Keratinocyte (primary cell): ENCODE data around the gene PFDN4. TPM values are rescaled to one million over a fixed set of nuclear protein-coding genes. Genes with fewer than 3 reads are reported as not detected.

Source experiments
- DNase-seq: peaks from one replicate; pipeline ENCODE4 v3.0.0-alpha.2; 2011; ENCODE audit warnings: low read depth, missing footprints, low spot score
- FAIRE-seq: peaks from 2 replicates; lab custom pipeline; 2011; peaks lifted over from hg19 to GRCh38; lab: Jason Lieb, UNC
- H2AFZ ChIP-seq: 2 replicates; pipeline ENCODE4 v1.6.0; 2012; ENCODE audit warnings: low read length, control low read depth, inconsistent platforms; ENCODE audit not compliant: control insufficient read depth
- H3K27ac ChIP-seq: 2 replicates; pipeline ENCODE4 v1.5.1; 2011; ENCODE audit warnings: low read length; ENCODE audit not compliant: control insufficient read depth, insufficient read depth
- H3K27me3 ChIP-seq: 3 replicates; pipeline ENCODE4 v1.6.0; 2011; ENCODE audit warnings: low read length; ENCODE audit not compliant: control insufficient read depth, insufficient read depth; ENCODE audit errors: extremely low read depth
- H3K36me3 ChIP-seq, 2 experiments: 2 replicates in 1 of 2; 3 replicates in 1 of 2; pipeline ENCODE4 v1.5.1; 2011; ENCODE audit warnings: low read length in 2 of 2, mild to moderate bottlenecking in 1 of 2; ENCODE audit not compliant: control insufficient read depth in 2 of 2, insufficient read depth in 2 of 2; ENCODE audit errors: extremely low read depth in 1 of 2
- H3K4me1 ChIP-seq: 3 replicates; pipeline ENCODE4 v1.5.1; 2011; ENCODE audit warnings: low read length; ENCODE audit not compliant: control insufficient read depth, insufficient read depth; ENCODE audit errors: extremely low read depth
- H3K4me2 ChIP-seq: 3 replicates; pipeline ENCODE4 v1.6.0; 2011; ENCODE audit warnings: low read depth, low read length; ENCODE audit not compliant: control insufficient read depth, insufficient read depth; ENCODE audit errors: extremely low read depth
- H3K4me3 ChIP-seq, 3 experiments: fragments of 200-600 bp in 1 of 3; sonication (generic) in 1 of 3; 2 replicates in 2 of 3; 3 replicates in 1 of 3; pipeline ENCODE4 v1.5.1; 2011 to 2016; ENCODE audit warnings: low read length in 3 of 3, mild to moderate bottlenecking in 3 of 3, control low read depth in 2 of 3, inconsistent platforms in 1 of 3, low read depth in 1 of 3, mixed read lengths in 1 of 3, mixed run types in 1 of 3, moderate library complexity in 1 of 3; ENCODE audit not compliant: control insufficient read depth in 2 of 3, insufficient read depth in 2 of 3; ENCODE audit errors: extremely low read depth in 1 of 3
- H3K79me2 ChIP-seq: 2 replicates; pipeline ENCODE4 v1.6.0; 2012; ENCODE audit warnings: low read length; ENCODE audit not compliant: control insufficient read depth, insufficient read depth
- H3K9ac ChIP-seq: 3 replicates; pipeline ENCODE4 v1.6.0; 2011; ENCODE audit warnings: low read length; ENCODE audit not compliant: control insufficient read depth, insufficient read depth; ENCODE audit errors: extremely low read depth
- H3K9me1 ChIP-seq: 3 replicates; pipeline ENCODE4 v1.6.0; 2011; ENCODE audit warnings: low read length; ENCODE audit not compliant: control insufficient read depth, insufficient read depth; ENCODE audit errors: extremely low read depth
- H3K9me3 ChIP-seq: 2 replicates; pipeline ENCODE4 v1.5.1; 2012; ENCODE audit warnings: low read depth, low read length; ENCODE audit not compliant: control insufficient read depth
- H4K20me1 ChIP-seq: 3 replicates; pipeline ENCODE4 v1.6.0; 2011; ENCODE audit warnings: low read length; ENCODE audit not compliant: control insufficient read depth, insufficient read depth; ENCODE audit errors: extremely low read depth
- CTCF ChIP-seq, 3 experiments: IDR thresholded peaks in 1 of 3; conservative IDR thresholded peaks in 1 of 3; optimal IDR thresholded peaks in 1 of 3; 2 replicates in 2 of 3; 3 replicates in 1 of 3; pipeline versions ENCODE3 to v1.5.1; 2011; ENCODE audit warnings: low read length in 3 of 3, mild to moderate bottlenecking in 3 of 3, moderate library complexity in 2 of 3, control low read depth in 1 of 3, inconsistent platforms in 1 of 3; ENCODE audit not compliant: insufficient read depth in 2 of 3; ENCODE audit errors: extremely low read depth in 1 of 3
- EZH2 ChIP-seq: IDR thresholded peaks from one replicate; pipeline ENCODE4 v1.6.1; 2012; ENCODE audit warnings: inconsistent platforms, mild to moderate bottlenecking, low read length, moderate library complexity
- dilution Hi-C: fragments of 300-500 bp; cut with MboI; formaldehyde crosslinking; loops from one replicate; pipeline ENCODE4 v1.7.0; 2020; ENCODE audit warnings: low sequenced_read_pairs; ENCODE audit not compliant: extremely low pct_ligation_motif_present
- polyA plus RNA-seq, 5 experiments: library from polyadenylated mRNA; depleted of rRNA in 3 of 5; stranded (reverse) in 3 of 5; stranded (forward) in 1 of 5; unstranded in 1 of 5; fragments of >200 nt; gene quantifications; 1 replicate in 1 of 5; 2 replicates in 3 of 5; 3 replicates in 1 of 5; pipeline versions ENCODE4 v1.2.1 to v1.2.3, GENCODE V29; 2011 to 2012; ENCODE audit warnings: missing spikeins in 2 of 5, low read depth in 1 of 5, low replicate concordance in 1 of 5

PFDN4 gene
- polyA plus RNA-seq, 1 donor (not counting 4 experiments of a cell fraction or from before 2014, with no cell fraction given) = 65.7 TPM

- H3K27ac ChIP-seq = no peak overlapping the region
- no peak overlapping the region for H3K9ac ChIP-seq
- no peak overlapping the region for H3K4me2 ChIP-seq
- no peak for TF ChIP-seq EZH2
- TF ChIP-seq CTCF (optimal IDR thresholded peaks at IDR 0.05 in 1 of 3, IDR thresholded peaks at IDR 0.05 in 1 of 3, conservative IDR thresholded peaks at IDR 0.05 in 1 of 3; ENCODE audit: extremely low read depth in 1 of 3, insufficient read depth in 2 of 3, low read length in 3 of 3) = peak; percentile 34 to 76 (median 58)
- H3K9me3 ChIP-seq = no peaks in the 10 kb centered on the region
- no peaks in the 10 kb centered on the region for H3K27me3 ChIP-seq
- dilution Hi-C loops = no loop called here
- DNase-seq (no peak), FAIRE-seq (peak; percentile 86)
- H3K9me1 ChIP-seq = no peaks in the 10 kb centered on the region
- no peaks in the 10 kb centered on the region for H3K36me3 ChIP-seq
- no peaks in the 10 kb centered on the region for H4K20me1 ChIP-seq
- H3K4me3 ChIP-seq = no peak overlapping the region
- H2AFZ ChIP-seq = no peak overlapping the region
- H3K79me2 ChIP-seq = no peaks in the 10 kb centered on the region
- H3K4me1 ChIP-seq = peaks cover 44% of the 10 kb centered on the region
Observed at GRCh38 chr20:54197621-54198604, 10.0 kb upstream of the PFDN4 start.

- no peak overlapping the region for H2AFZ ChIP-seq
- no peaks in the 10 kb centered on the region for H4K20me1 ChIP-seq
- no peaks in the 10 kb centered on the region for H3K9me1 ChIP-seq
- H3K4me3 ChIP-seq = no peak overlapping the region
- no peak overlapping the region for H3K27ac ChIP-seq
- no peaks in the 10 kb centered on the region for H3K79me2 ChIP-seq
- dilution Hi-C loops = no loop called here
- H3K4me1 ChIP-seq = peaks cover 38% of the 10 kb centered on the region
- TF ChIP-seq CTCF (optimal IDR thresholded peaks at IDR 0.05 in 1 of 3, IDR thresholded peaks at IDR 0.05 in 1 of 3, conservative IDR thresholded peaks at IDR 0.05 in 1 of 3; ENCODE audit: extremely low read depth in 1 of 3, insufficient read depth in 2 of 3, low read length in 3 of 3) (no peak), EZH2 (no peak)
- no peak overlapping the region for H3K4me2 ChIP-seq
- H3K36me3 ChIP-seq = no peaks in the 10 kb centered on the region
- H3K9ac ChIP-seq = no peak overlapping the region
- no peaks in the 10 kb centered on the region for H3K27me3 ChIP-seq
- no peak for DNase-seq
- H3K9me3 ChIP-seq = no peaks in the 10 kb centered on the region
- FAIRE-seq = no peak
Observed at GRCh38 chr20:54199283-54199682, 8.6 kb upstream of the PFDN4 start.
